Right ventricle myocardium superior (tissue), 1 donor: ENCODE measurements around the gene OR8B2. TPM values are rescaled to one million over a fixed set of nuclear protein-coding genes. Genes with fewer than 3 reads are reported as not detected.
"Not testable (repeated sequence)": the region's sequence is repeated elsewhere in the genome, so short reads cannot be mapped to it uniquely, and the experiment has no call there.

ENCODE experiments used
- ATAC-seq: fragments of 200-7000 bp; cut with Tn5 transposase; one replicate; pipeline ENCODE4 v1.9.1; 2020; ENCODE audit warnings: mild to moderate bottlenecking; ENCODE audit not compliant: poor library complexity
- DNase-seq: peaks from one replicate; pipeline ENCODE4 v3.0.0-alpha.2; 2020
- intact Hi-C: fragments of 100-400 bp; cut with DNase I; formaldehyde crosslinking; loops from one replicate; pipeline ENCODE4 v1.11.2; 2022
- long read RNA-seq: library from polyadenylated mRNA; unstranded; transcript quantifications from one replicate; pipeline ENCODE4 v2.0.0, GENCODE V29; 2021
- total RNA-seq: library from RNA; stranded (reverse); fragmentation: NEBNext Ultra II Directional; extraction: Animal tissue kit (Norgen Biotek cat#: 25700); gene quantifications from one replicate; pipeline ENCODE4 v1.2.1, GENCODE V29; 2021
- donor health status: DM: no; HTN: yes; CAD: no; lungs with severe emphysema.

OR8B2 gene, protein sequence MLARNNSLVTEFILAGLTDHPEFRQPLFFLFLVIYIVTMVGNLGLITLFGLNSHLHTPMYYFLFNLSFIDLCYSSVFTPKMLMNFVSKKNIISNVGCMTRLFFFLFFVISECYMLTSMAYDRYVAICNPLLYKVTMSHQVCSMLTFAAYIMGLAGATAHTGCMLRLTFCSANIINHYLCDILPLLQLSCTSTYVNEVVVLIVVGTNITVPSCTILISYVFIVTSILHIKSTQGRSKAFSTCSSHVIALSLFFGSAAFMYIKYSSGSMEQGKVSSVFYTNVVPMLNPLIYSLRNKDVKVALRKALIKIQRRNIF
- total RNA-seq = not detected
- long read RNA-seq = 0 reads

DNA sequence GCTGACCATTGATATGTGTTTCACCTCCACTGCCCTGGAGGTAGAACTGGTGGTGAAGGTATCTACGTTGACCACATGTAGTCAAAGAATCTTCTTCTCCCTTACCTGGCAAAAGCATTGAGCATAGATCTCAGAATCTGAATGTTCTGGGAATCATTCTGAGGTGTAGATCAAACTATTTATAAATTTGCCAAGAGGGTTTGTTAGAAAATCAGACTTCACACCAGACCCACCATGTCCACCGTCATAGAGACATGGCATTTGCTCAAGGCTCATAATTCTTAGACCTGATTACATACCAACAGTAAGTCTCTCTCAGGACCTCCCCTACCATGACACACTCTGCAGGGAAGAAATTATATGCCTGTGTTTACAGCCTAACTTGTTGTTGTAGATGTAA lies at the start of gene OR8B2:
TSS of gene OR8B2 (minus strand) at position 101 of the 400 bp plus-strand sequence. CDS start 1,156 bp downstream, outside the sequence.
- intact Hi-C loops = no loop called here
- DNase-seq = no peak
- no peak for ATAC-seq

DNA sequence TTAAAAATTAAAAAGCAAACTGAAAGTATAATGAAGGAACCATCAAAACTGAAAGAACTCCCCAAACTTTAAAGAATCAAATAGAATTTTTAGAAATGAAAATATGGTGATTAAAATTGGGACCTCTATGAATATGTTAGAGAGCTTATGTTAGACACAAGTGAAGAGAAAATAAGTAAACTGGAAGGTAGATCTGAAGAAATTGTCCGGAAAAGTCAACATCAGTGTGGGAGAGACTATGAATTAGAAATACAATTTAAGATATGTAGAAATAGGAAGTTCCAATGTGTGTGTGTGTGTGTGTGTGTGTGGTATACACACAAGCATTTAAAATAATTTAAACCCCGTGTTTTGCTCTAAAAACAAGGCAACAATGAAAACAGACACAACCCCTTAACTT lies 45.3 kb upstream of the OR8B2 start:
- no peak for DNase-seq
- intact Hi-C loops = no loop called here
- no peak for ATAC-seq

DNA sequence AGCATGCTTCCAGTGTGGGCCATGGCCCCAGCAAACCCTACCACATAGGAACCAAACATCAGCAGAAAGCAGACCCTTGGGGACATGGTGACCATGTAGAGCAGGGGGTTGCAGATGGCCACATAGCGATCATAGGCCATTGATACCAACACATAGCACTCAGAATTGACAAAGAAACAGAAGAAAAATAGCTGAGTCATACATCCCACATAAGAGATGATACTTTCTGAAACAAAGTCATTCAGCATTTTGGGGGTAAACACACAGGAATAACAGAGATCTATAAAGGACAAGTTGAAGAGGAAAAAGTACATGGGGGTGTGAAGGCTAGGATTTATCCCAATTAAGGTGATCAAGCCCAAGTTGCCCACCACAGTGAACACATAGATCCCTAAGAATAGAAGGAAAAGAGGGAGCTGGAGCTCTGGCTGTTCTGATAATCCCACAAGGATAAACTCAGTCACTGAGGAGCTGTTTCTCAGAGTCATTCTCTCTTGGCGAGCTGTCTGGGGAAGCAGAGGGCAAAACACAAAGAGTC lies 40.2 kb upstream of the OR8B2 start, which contains the start of gene OR8B4:
TSS of gene OR8B4 (minus strand) at position 488 of the 538 bp plus-strand sequence. CDS start at position 488, 0 bp downstream.
- intact Hi-C loops = no loop called here
- DNase-seq (no peak), ATAC-seq (no peak)

DNA sequence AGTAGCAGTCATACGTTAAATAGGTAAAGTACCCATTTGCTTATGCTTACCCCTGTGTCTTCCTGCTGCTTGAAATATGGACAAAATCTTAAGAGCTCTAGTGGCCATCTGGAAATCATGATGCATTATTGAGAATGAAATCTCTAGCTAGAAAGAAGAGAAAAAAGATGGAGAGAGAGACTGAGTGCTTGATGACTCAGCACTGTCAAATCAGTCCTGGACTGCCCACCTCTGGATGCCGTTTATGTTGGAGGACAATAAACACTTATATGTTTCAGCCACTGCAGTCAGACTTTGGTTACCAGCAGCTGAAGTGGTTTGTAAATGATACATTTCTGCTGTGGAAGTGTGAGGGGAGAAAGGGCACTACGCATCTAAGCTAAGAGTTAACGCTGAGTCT lies 36.7 kb upstream of the OR8B2 start:
- DNase-seq (no peak), ATAC-seq (no peak)
- intact Hi-C loops = no loop called here

DNA sequence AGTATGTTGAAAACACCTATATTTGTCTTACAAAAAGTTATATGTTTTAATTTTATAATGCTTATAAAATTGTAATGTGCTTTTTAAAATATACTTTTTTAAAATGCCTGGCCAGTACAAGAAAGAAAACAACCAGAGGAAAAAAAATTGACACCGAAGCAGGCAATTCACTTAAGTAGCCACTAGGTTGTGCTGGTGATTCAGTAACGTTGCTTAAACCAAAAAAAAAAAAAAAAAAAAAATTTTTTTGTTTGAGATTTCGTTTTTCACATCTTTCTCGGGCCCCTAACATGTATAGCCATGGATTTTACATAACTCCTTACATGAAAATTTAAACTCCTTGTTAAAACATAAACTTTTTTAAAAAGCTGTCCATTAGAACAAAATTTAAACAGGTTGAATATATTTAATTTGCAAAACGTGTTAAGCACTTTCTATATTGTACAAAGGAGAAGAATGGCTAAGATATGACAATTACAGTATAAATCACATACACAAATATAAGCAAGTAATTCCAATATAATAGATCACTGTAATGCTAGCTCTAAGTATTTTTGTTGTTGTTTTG lies 31.1 kb upstream of the OR8B2 start:
- no peak for ATAC-seq
- no peak for DNase-seq
- intact Hi-C loops = no loop called here

DNA sequence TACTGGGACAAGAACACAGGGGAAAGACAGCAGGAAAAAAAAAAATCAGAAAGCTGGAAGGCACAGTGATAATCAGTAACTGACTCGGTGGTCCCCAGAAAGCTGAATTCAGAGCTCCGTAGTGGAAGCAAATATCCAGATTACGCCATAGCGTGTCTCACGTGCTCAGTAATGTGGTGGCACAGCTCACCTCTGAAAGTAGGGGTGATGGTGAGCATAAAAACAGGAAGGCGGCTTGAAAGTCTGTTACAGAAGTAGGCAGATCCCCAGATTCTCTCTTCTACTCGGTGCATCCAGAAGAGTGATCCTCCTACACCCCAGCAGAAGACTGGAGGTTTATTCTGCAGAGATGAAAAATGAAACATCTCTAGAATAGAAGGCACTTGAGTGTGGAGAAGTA lies 25.6 kb upstream of the OR8B2 start:
- no peak for ATAC-seq
- intact Hi-C loops = loop anchor here (5.0 kb wide), 1 partner anchor 172 kb away; no protein-coding TSS in a partner anchor
- DNase-seq = no peak

DNA sequence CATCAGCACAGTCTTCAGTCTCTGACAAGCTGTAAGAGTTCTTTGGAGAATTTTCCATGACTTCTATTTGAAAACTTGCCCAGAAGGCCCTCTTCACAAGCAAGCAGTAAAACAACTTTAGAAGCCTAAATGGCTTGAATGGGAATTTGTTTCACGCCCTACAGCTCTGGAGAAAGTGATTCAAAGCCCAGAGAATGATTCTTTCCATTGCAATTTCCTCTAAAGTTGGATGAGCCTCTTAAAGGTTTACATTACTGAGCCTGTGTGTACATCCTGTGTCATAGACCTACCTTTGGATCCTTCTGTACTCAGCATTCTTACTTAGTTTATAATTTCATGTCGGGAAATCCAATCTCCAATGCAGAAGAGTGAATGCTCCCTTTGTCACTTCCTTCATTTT lies 21.3 kb upstream of the OR8B2 start:
- DNase-seq (no peak), ATAC-seq (no peak)
- intact Hi-C loops = no loop called here

DNA sequence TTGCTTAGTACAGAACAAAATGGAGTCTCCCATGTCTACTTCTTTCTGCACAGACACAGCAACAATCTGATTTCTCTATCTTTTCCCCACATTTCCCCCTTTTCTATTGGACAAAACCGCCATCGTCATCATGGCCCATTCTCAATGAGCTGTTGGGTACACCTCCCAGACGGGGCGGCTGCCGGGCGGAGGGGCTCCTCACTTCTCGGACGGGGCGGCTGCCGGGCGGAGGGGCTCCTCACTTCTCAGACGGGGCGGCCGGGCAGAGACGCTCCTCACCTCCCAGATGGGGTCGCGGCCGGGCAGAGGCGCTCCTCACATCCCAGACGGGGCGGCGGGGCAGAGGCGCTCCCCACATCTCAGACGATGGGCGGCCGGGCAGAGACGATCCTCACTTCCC lies 18.9 kb upstream of the OR8B2 start:
- DNase-seq, ATAC-seq, intact Hi-C loops: not testable (repeated sequence)

DNA sequence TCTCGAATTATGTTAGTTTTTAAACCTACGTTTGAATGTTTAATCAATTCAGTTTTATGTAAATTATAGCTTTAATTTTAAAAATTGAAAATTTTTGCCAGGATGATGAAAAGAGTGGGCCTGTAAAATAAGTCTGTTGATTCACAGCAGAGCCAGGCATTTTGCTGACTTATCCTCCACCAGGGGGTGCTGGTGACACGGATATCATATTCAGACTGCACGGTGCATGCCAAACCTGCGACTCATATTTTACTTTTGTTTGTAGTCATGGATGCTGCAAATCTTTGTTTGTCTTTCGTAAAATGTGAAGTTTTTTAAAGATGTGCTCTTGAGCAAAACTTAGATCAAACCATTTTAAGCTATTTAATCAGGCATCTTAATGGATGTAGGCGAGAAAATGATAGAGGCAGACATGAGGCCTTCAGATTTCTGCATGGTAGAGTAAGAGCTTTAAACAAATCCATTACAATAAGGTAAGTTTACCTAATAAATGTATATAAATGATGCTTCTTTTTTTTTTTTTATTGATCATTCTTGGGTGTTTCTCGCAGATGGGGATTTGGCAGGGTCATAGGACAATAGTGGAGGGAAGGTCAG lies 18.1 kb upstream of the OR8B2 start:
- intact Hi-C loops = no loop called here
- DNase-seq = peak; percentile 40
- no peak for ATAC-seq

DNA sequence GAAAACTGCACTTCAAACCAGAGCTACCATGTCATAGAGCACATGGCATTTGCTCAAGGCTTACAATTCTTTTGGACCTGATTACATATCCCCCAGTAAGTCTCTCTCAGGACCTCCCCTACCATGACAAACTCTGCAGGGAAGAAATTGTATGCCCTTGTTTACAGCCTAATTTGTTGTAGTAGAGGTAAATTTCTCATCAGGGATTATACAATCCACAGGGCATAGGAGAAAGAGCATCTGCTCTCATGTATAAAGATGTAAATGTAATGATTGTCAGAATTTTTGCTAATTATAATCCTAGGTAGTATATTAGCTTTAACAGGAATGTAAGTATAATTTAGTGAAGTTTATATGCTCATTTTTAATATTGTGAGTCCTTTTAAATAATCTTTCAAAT lies 14.6 kb upstream of the OR8B2 start, which contains the start of gene OR8B3:
TSS of gene OR8B3 (minus strand) at position 101 of the 400 bp plus-strand sequence. CDS start 1,673 bp downstream, outside the sequence.
- ATAC-seq (no peak), DNase-seq (no peak)
- intact Hi-C loops = no loop called here

DNA sequence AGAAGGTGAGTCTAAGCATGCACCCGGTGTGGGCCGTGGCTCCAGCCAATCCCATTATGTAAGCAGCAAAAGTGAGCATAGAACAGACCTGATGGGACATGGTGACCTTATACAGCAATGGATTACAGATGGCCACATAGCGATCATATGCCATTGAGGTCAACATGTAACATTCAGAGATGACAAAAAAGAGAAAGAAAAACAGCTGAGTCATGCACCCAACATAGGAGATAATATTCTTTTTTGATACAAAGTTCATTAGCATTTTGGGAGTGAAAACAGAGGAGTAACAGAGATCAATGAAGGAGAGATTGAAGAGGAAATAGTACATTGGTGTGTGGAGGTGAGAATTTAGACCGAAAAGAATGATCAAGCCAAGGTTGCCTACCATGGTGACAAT lies 12.5 kb upstream of the OR8B2 start:
- ATAC-seq, DNase-seq, intact Hi-C loops: not testable (repeated sequence)

DNA sequence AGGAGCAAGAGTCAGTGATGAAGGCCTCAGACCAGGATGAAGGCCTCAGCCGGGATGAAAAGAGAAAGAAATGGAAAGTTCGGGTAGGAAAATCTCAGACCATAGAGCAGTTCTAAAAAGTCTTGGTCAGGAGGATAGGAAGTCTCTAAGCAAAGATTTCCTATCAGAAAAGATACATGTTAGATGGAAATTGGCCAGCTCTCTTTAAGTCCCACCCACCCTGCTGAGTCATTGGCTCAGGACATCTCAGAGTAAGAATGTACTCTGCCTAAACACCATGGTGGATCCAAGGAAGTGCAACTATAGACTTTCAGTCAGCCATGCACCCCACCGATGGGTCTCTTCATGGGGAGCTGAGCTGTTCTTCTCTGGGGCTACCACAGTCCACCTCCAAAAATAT lies 10.1 kb upstream of the OR8B2 start:
- ATAC-seq (no peak), DNase-seq (no peak)
- intact Hi-C loops = no loop called here

DNA sequence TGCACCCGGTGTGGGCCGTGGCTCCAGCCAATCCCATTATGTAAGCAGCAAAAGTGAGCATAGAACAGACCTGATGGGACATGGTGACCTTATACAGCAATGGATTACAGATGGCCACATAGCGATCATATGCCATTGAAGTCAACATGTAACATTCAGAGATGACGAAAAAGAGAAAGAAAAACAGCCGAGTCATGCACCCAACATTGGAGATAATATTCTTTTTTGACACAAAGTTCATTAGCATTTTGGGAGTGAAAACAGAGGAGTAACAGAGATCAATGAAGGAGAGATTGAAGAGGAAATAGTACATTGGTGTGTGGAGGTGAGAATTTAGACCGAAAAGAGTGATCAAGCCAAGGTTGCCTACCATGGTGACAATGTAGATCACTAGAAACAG lies 1.4 kb downstream of the OR8B2 start:
- ATAC-seq, DNase-seq, intact Hi-C loops: not testable (repeated sequence)

DNA sequence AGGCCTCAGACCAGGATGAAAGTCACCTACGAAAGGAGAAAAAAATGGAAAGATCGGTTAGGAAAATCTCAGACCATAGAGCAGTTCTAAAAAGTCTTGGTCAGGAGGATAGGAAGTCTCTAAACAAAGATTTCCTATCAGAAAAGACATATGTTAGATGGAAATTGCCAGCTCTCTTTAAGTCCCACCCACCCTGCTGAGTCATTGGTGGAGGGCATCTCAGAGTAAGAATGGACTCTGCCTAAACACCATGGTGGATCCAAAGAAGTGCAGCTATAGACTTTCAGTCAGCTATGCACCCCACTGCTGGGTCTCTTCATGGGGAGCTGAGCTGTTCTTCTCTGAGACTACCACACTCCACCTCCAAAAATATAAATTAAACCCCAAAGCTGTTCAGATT lies 3.7 kb downstream of the OR8B2 start:
- DNase-seq (no peak), ATAC-seq (no peak)
- intact Hi-C loops = no loop called here

DNA sequence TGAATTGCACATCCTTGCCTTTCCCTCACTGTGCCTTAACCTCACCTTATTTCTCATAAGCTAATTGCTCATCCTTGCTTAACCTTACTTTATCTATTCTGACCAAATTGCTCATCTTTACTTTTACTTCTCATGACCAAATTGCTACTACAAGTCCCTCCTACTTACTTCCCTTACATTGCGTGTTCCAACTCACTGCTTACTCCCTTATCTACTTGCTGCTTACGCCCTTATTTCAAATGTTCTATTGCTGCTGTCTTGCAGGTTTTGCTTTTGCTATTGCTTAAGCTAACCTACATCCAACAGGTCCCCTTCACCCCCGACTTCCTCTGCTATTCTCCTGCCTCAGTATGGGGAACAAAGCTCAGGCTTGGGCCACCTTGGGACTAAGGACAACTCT lies 8.0 kb downstream of the OR8B2 start:
- ATAC-seq (no peak), DNase-seq (no peak)
- intact Hi-C loops = no loop called here

DNA sequence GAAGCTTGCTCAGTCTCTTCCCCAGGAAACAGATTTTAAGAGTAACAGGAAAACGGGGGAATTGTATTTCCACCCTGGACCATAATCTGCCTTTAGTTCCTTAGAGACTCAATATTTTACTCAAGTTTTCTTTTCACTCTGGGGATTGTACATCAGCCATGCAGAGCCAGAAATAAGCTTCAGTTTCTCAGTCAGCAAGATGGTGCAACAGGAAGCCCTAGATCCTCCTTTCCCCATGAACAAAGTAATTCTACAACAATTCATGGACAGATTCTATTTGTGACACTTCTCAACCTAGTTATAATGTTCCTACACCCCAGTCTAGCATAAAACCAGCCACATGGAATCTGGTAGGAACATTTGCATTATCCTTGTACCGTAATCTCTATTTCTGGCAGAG lies 24.7 kb downstream of the OR8B2 start:
- DNase-seq = no peak
- intact Hi-C loops = no loop called here

DNA sequence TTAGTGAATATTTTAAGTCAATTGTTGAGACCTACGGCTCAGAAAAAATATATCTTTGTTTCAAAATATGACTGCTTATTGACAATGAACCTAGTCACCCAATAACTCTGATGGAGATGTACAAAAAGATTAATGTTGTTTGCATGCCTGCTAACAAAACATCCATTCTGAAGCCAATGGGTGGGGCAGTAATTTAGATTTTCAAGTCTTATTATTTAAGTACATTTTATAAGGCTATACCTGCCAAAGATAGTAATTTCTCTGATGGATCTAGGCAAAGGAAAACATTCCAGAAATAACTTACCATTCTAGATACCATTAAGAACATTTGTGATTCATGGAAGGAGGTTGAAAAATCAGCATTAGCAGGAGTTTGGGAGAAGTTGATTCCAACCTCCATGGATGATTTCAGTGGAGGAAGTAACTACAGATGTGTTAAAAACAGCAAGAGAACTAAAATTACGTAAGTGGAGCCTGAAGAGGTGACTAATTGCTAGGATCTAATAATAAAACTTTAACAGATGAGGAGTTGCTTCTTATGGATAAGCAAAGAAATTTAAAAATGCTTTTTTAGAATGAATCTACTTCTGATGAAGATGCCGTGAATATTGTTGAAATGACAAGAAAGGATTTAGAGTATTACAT lies 37.9 kb downstream of the OR8B2 start:
- intact Hi-C loops = no loop called here
- ATAC-seq (no peak), DNase-seq (no peak)

More for the DNA sequence above, 24.7 kb downstream of the OR8B2 start:
- ATAC-seq = no peak

DNA sequence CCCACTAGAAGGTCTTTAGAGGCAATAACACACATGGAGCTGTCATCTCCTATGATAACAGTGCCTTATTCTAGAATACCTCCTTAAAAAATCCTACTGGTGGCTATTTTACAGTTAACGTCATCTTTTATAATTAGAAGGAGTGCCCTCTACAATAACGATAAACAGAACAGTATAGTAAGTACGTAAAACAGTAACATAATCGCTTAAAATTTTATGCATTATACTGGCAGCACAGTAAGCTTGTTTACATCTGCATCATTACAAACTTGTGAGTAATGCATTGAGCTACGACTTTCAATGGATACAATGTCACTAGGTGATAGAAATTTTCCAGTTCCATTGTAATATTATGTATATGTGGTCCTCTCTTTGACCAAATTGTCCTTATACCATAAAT lies 40.0 kb downstream of the OR8B2 start:
- ATAC-seq (no peak), DNase-seq (no peak)
- intact Hi-C loops = no loop called here

DNA sequence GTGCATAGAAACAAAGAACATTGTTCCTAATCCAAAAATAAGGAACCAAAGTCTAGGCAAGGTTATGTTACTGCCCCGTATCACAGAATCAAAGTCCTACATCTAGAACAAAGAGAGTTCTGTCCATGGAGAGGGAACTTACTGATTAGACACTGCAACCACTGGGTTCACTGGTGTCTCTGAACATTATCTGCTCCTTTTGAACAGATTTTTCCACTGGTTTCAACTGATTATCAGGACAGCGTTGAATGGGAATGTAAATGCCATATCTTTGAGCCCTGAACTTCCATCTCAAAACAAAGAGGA lies 44.2 kb downstream of the OR8B2 start:
- no peak for ATAC-seq
- no peak for DNase-seq
- intact Hi-C loops = no loop called here
